ENCODE measurements around the gene C1orf94. TPM values are rescaled to one million over a fixed set of nuclear protein-coding genes. Genes with fewer than 3 reads are reported as not detected.

The C1orf94 gene
- polyA plus RNA-seq, 5 donors: not detected

DNA sequence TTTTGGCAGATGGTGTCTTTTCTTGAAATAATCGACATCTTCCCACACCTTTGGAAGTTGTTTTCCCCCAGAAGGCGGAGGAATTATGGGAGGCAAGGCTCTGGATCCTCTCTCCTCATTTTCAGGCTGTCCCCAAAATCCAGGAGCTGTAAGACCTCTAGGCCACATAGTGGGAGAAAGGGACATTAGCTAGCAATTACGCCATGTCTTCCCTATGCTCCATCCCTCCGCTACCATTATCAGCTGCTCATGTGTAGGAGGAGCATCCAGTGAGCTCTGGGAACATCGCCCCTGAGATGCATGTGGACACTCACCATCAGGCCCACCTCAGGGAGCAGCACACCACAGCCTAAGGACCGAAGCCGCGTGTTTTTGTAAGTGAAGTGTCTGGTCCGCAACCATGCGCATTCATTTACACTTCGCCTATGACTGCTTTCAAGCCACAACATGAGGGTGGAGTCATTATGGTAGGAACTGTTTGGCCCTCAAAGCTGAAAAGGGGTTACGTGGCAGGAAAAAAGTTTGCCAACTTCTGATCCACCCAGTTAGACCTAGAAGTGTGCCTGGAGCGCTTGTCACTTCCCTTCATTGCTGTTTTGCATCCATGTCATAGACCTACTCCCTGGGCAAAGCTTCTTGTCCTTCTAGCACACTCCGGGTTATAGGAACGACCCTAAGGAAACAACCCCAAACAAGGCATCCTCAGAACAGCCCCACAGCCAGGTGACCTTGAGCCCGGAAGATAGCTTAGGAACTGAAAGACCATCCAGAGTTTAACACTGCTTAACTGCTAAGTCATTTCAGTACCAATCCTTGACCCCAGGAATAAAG, 85.5 kb downstream of the C1orf94 start:
- DNase-seq: no peak

- no peak for DNase-seq
Observed at GRCh38 chr1:34262921-34263320, 86.2 kb downstream of the C1orf94 start.

GRCh38 chr1:34263406-34263805, 86.7 kb downstream of the C1orf94 start:
- DNase-seq: no peak

- DNase-seq: no peak
Observed at GRCh38 chr1:34265396-34265795, 88.7 kb downstream of the C1orf94 start.

GRCh38 chr1:34266127-34266951, 89.6 kb downstream of the C1orf94 start:
- DNase-seq: no peak

GRCh38 chr1:34267326-34267725, 90.6 kb downstream of the C1orf94 start:
- no peak for DNase-seq

DNA sequence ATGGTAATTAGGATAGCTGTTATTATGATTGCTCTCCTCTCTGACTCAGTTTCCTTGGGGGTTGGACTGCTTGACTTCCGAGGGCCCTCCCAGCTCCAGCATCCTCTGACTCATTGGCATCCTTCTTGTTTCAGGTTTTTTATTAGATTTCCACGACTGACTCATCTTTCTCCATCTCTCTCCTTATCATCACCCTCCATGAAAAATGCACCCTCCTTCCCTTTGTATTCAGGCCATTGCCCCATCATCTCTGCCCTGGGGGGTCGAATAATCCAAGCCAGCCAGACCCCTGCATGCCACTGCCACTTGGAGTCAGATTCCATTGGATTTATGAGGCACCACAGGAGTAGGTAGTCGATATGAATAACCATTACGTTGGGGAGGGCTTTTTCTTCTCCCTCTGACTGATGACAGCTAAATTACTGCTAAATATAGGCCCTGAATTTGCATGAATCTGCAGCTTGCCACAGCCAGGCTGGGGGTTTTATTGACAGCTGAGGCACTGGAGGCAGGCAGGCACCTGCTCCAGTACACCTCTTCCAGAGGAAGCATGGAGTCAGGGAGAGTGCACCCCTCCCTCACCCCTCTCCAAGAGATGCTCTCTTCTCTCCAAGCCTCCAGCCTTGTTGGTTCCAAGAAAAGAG, 91.7 kb downstream of the C1orf94 start:
- no peak for DNase-seq

Other genes with a start within 250 kb of the C1orf94 start
- under 1 TPM; 0.11 to 0.38 (median 0.22) TPM for gene CSMD2, start 11.7 kb upstream of the C1orf94 start, polyA plus RNA-seq (ENCODE audit: insufficient read depth in 1 of 5, insufficient read length in 5 of 5, low replicate concordance in 1 of 5)